DMS 273 (cell line): ENCODE results near the gene ENOX2.

ENCODE experiments used
- DNase-seq: peaks from one replicate; lab custom pipeline; 2025; ENCODE audit not compliant: unreplicated experiment; lab: John Stamatoyannopoulos, UW

Gene ENOX2

DNA sequence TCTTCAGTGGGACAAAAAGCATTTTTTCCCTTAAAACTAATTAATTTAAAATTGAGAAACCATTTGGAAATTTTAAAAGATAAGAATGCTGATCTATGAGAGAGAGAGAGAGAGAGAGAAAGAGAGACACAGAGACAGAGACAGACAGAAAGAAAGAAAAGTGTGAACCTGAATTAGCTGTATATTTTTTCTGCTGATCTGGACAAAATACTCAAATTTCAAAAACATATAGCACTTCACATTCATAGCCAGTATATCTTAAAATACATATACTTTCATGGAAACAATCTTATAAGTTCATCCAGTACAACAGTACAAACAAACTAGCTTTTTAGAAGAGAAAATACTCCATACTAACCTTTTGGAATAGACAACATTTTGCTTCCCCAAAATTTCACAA, 18.4 kb downstream of the ENOX2 start:
- DNase-seq: no peak

DNA sequence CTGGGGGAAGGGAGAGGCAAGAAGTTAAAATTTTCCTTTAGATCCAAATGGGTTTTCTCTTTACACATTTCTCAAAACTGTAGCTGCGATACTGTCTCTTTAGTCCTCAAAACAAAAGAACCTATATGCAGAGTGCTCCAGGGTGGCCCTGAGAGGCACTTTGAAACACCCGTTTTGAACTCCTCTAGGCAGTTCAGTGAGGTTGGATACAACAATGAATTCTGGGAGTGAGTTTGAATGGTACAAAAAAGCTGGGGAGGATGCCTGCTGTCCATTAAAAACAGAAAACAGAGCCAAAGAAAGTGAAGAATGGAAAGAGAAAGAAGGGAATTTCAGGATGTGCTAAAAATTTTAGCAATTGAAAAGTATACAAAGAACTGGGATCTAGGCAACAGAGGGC, 23.1 kb downstream of the ENOX2 start:
- DNase-seq: no peak

- DNase-seq: peak; percentile 26
Observed at GRCh38 chrX:130878350-130879341, 24.4 kb downstream of the ENOX2 start.

DNA sequence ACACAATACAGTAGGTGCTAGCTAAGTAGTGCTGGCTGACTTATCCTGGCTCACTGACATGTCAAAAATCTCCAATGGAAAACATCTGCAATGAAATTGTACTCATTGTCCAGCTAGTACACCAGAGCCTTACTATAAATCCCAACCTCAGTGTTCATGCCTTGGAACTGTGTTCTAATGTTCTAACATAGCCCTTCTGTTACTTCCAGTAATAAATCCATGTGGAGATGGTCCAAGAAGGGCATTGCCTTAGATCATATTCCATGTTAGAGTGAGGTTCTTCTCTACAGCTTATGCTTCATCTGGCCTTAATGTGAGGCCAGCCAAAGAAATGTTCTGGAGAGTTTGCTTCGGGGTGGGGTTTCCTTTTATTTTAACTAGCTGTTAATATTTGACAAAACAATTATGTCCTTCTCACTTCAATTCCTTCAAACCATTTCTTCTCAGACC, 25.1 kb downstream of the ENOX2 start:
- DNase-seq: no peak

DNA sequence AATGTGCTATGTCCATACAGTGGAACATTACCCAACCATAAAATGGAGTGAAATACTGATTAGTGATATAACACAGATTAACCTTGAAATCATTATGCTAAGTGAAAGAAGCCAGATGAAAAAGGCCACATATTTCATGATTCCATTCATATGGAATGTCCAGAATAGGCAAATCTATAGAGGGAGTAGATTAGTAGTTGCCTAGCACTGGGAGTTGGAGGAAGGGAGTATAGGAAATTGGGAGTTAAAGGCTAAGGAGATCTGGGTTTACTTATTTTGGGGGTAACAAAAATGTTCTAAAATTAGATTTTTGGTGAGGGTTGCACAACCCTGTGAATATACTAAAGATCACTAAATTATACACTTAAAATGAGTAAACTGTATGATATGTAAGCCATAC, 26.8 kb downstream of the ENOX2 start:
- DNase-seq: no peak

GRCh38 chrX:130874751-130875150, 28.3 kb downstream of the ENOX2 start:
- no peak for DNase-seq

- DNase-seq: no peak
Observed at GRCh38 chrX:130869239-130869638, 33.8 kb downstream of the ENOX2 start.

- DNase-seq: no peak
Observed at GRCh38 chrX:130861462-130861861, 41.5 kb downstream of the ENOX2 start.

DNA sequence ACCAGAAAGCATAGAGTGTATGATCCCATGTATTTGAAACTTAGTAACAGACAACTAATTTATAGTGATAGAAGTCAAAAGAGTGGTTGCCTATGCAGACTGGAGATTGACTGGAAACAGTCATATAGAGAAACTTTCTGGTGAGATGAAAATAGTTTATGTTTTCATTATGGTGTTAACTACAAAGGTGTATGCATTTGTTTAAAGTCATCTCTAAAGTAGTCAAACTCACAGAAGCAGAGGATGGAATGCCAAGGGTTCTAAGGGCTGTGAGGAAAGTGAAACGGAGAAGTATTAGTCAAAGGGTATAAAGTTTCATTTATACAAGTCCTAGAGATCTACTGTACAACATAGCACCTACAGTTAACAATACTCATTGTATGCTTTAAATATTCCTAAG, 45.8 kb downstream of the ENOX2 start:
- DNase-seq: no peak

DNA sequence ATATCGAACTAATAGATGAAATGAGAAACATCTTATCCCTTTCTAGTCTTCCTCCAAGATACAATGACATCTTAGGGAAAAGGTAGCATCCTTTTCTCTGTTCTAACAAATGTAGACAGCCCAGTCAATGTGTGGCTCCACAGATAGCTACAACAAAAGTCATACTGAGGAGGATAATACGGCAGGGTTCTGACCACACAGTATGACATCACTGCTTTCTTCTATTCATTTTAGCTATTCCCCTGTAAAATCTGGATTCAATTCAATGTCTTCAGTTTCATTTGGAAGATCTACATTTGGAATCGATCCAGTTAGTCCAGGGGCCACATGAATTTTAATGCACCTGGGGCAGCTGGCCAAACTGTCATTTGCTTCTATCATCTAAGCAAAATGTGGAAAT, 51.4 kb downstream of the ENOX2 start:
- DNase-seq: no peak

DNA sequence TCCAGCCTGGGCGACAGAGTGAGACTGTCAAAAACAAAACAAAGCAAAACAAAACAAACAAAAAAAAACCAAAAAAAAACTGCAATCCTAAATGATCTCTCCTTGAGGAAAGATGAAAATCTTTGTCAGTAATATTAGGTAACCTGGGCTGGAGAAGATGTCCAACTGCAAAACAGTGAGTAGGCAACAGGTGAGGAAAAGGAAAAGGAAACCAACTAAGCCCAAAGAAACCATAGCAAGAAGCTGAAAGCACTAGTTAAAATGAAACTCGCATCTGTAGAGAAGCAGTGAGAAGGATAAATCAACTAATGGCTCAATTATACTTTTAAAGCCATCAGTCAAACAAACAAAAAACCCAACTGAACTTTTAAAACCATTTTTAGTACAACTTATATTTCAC, 54.2 kb downstream of the ENOX2 start:
- no peak for DNase-seq

DNA sequence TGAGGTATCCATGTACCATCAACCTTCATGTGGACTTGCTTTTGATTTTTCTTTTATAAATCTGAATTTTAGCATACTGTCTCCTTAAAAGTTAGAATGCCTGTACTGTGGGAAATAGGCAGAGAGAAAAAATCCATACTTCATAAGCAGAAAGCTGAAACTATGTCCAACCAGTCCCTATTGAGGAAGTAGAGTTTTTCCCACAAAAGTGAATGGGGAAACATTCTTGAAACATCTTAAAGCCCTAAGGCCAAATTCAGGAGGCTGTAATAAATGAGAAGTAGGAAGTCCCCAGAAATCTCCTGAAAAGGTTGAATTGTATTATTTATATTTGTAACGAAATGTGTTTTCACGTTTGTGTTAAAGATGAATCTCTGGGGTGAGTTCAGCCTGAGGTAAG, 56.3 kb downstream of the ENOX2 start:
- DNase-seq: no peak

GRCh38 chrX:130841776-130842175, 61.2 kb downstream of the ENOX2 start:
- DNase-seq: no peak

- DNase-seq: no peak
Observed at GRCh38 chrX:130840345-130840744, 62.7 kb downstream of the ENOX2 start.

- no peak for DNase-seq
Observed at GRCh38 chrX:130836447-130836846, 66.6 kb downstream of the ENOX2 start.

DNA sequence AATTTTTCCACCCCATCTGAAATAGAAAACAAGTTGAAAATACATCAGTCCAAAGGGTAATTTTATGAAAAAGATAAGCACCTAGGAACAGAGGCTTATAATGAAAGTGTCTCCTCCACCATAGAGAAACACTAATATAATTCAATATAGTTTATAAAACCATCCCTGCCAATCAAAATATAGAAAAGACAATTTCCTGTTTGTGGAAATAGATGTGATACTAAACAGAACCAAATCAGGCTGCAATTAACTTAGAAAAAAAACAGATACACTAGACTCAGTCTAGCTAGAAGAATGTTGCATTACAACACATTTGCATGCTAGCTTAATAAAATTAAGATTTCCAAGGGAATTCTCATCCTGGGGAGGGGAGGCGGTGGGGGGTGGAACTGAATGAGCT, 68.2 kb downstream of the ENOX2 start:
- no peak for DNase-seq

GRCh38 chrX:130834149-130834548, 68.9 kb downstream of the ENOX2 start:
- DNase-seq: no peak

- no peak for DNase-seq
Observed at GRCh38 chrX:130831347-130831722, 71.7 kb downstream of the ENOX2 start.

DNA sequence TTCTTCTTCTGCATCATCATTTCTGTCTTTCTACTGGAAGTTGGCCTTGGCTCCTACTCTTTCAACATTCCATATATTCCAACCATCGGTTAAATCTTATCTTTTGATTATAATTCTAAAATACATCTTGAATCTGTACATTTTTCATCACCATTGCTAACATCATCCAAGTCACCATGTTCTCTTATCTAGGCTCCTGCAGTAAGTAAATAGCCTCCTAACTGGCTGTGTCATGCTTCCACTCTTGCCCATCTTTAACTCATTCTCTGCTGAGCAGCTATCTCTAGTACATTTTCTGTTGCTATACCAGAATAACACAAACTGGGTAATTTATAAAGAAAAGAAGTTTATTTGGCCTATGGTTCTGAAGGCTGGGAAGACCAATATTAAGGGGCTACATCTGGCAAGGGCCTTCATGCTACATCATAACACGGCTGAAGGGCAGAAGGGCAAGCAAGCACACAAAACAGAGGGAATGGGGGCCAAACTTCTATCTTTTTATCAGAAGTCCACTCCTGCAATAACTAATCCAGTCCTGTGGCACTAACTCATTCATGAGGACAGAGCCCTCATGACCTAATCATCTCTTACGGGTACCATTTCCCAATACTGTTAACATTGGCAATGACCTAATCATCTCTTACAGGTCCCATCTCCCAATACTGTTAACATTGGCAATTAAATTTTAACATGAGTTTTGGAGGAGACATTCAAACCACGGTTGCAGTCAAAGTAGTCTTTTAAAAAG, 72.2 kb downstream of the ENOX2 start:
- no peak for DNase-seq

GRCh38 chrX:130829526-130830515, 73.2 kb downstream of the ENOX2 start:
- no peak for DNase-seq

DNA sequence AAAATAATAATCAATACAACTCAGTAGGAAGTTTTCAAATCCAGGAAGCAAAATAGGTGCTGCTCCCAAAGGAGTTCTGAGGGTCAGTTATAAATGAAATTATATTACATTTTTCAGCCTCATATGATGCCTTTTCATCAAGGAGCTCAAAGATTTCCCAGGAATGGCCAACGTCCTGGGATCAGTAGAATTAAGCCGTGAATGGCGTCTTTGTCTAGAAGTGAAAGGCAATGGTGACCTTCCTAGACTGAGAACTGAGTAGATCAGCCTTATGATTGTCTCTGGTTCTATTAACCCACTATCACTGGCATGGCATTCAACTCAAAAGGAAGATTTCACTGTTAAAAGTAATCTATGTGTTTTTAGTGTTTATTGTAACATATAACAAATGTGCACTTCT, 74.4 kb downstream of the ENOX2 start:
- DNase-seq: no peak
